GM12864 (cell line): ENCODE data around the gene PDE5A.

Source experiments
- DNase-seq: peaks from one replicate; pipeline ENCODE4 v3.0.0-alpha.2; 2011; ENCODE audit warnings: low read depth
- H3K4me3 ChIP-seq: 2 replicates; pipeline ENCODE4 v1.5.1; 2011; ENCODE audit warnings: mild to moderate bottlenecking, low read depth, low read length, control low read depth
- TF ChIP-seq, protein P1 (sequence below): IDR thresholded peaks from 2 replicates; pipeline ENCODE4 v1.5.1; 2011; ENCODE audit warnings: low read depth, mild to moderate bottlenecking, moderate library complexity, low read length, control low read depth, inconsistent platforms; ENCODE audit errors: missing control alignments

Gene PDE5A

GRCh38 chr4:119493886-119494285, 134.7 kb downstream of the PDE5A start:
- no peak overlapping the region for H3K4me3 ChIP-seq
- DNase-seq, result no peak
- TF ChIP-seq, protein P1, sequence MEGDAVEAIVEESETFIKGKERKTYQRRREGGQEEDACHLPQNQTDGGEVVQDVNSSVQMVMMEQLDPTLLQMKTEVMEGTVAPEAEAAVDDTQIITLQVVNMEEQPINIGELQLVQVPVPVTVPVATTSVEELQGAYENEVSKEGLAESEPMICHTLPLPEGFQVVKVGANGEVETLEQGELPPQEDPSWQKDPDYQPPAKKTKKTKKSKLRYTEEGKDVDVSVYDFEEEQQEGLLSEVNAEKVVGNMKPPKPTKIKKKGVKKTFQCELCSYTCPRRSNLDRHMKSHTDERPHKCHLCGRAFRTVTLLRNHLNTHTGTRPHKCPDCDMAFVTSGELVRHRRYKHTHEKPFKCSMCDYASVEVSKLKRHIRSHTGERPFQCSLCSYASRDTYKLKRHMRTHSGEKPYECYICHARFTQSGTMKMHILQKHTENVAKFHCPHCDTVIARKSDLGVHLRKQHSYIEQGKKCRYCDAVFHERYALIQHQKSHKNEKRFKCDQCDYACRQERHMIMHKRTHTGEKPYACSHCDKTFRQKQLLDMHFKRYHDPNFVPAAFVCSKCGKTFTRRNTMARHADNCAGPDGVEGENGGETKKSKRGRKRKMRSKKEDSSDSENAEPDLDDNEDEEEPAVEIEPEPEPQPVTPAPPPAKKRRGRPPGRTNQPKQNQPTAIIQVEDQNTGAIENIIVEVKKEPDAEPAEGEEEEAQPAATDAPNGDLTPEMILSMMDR, result no peak

DNA sequence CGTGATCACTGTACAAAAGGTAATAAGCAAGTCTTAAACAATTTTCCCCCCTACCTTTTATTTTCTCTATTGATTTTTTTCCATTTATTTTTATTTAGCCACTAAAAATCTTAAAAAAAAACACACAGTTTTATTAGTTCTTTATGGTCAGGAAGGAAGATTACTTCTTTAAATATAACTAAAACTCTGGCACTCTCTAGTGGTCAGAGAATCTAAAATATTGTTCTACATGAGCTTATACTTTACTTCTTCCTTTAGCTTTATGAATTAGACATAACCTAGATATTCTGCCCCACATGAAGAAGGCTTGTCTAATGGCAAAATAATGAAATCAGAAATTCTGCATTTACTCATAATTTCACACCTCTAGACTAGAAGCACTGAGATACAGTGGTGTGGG, 135.2 kb downstream of the PDE5A start:
- no peak overlapping the region for H3K4me3 ChIP-seq
- TF ChIP-seq, protein P1, result no peak
- DNase-seq, result no peak

DNA sequence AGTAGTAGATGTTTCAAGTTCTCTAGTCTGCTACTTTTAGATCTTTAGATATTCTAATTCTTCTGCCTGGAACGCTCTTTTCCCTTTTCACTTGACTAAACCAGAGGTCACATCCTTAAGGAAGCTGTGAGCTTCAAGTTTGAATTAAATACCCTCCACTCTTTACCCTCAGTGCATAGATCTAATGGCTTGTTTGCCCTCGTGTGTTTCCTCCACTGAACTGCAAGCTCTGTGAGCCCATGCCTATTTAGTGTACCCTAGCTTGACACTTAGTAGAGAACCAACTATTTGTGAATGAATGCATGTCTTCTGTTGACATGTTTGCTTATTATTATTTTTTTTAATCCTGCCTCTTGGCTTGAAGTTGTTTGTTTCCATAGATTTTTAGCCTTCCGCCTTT, 138.3 kb downstream of the PDE5A start:
- DNase-seq, result no peak
- TF ChIP-seq, protein P1, result no peak
- H3K4me3 ChIP-seq, result no peak overlapping the region

DNA sequence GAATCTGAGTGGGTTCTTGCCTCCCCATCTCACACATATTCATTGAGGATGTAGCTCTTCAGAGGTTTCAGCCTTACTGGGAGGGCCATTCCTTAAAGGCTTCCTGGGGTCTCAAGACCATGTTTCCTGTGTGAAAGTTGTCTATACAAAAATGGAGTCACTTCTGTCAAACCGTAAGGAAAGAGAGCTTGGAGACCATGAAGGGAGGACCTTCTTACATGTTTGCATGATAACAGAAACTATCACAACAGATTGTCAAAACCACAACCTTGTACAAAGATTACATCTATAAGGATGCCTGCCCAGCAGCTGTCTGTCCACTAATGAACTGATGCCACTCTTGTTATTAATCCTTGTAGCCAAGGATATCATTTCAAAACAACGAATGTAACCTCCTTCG, 139.3 kb downstream of the PDE5A start:
- no peak overlapping the region for H3K4me3 ChIP-seq
- TF ChIP-seq, protein P1, result no peak
- DNase-seq, result no peak

DNA sequence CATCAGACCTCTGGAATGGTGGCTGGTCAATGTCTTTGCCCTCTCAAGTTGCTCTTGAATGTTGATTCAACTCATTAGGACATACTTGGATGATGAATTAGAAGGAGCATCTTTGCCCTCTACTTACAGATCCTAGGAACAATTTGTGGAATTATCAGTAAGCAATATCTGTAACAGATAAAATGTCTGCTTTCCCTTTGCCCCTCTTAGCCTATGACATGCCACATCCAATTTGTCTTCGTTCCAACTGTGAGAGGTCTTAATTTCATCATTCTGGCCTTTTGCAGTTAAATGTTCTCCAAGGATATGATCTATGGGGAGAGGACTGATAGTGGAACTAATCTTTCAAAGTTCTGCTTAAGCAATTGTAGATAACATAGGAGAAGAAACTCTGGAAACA, 148.3 kb downstream of the PDE5A start:
- no peak overlapping the region for H3K4me3 ChIP-seq
- TF ChIP-seq, protein P1, result no peak
- DNase-seq, result no peak

GRCh38 chr4:119479835-119480234, 148.8 kb downstream of the PDE5A start:
- no peak overlapping the region for H3K4me3 ChIP-seq
- TF ChIP-seq, protein P1, result no peak
- no peak for DNase-seq

DNA sequence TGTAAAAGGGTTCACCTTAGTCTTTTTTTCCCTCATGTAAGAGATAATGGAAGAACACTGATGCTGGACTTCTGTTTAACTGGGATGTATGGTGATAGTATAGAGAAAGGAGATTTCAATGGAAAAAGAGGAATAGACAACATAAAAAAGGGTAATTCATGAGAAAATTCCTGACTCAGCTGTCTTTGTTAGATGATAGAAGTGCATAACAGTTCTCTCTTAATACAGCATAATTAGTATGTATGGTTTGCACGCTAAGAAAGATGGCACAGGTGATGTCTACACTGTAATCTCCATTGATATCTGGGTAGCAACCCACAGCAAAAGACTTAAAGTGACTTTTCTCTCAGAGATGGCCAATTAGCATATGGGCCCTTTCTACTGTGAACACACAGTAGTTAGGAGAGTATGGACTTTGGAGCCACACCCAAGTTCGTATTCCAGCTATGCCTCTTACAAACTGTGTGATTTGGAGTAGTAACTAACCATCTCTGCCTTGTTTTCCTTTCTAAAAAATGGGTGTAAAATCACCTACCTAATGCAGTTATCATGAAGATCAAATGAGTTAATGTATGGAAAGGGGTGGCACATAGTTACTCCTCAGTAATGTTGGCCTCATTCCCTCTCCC, 149.3 kb downstream of the PDE5A start:
- TF ChIP-seq, protein P1, result no peak
- H3K4me3 ChIP-seq, result no peak overlapping the region
- no peak for DNase-seq
